HG03439 (cell line): ENCODE data around the gene ANKRD12.

Experiments used
- ATAC-seq: cut with Tn5 transposase; IDR thresholded peaks from one replicate; pipeline ENCODE4 v1.9.1; 2021; ENCODE audit warnings: mild to moderate bottlenecking, moderate library complexity; ENCODE audit not compliant: unreplicated experiment

The ANKRD12 gene

DNA sequence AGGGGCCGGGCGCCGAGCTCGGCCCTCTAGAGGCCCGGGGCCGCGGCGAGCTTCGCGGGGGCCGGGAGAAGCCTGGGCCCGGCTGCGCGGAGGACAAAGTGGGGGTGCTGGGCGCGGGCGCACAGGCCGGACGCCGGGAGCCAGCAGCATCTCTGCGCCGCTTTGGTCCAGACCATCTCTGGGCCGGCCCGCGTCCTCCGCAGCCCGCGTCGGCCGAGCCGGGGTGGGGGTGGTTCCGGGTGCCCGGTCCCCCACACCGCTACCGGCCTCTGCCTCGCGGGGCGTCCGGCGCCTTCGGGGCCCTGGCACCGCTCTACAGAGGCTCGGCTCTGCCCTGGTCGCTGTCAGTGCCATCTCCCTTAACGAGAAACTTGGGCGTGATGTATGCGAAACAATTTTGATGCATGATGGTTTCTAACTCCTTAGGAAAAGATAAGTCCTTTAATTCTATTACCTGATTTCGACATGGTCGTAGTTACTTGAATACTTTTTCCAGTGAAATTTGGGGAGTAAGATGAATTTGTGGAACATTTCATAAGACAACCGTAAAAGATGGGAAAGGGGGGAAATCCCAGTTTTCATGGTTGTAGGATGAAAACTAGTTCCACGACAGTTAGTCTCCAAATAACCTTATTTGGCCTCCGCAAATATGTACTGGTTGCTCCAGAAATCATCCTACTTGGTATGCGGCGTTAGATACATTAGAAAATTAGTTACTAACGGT lies 198.6 kb downstream of the ANKRD12 start:
- ATAC-seq, result peak; percentile 52
